Bronchial epithelial cell (primary cell): ENCODE data around the gene ZNF366. TPM values are rescaled to one million over a fixed set of nuclear protein-coding genes. Genes with fewer than 3 reads are reported as not detected.

Experiments
- DNase-seq: peaks from one replicate; pipeline ENCODE4 v3.0.0-alpha.2; 2010; ENCODE audit warnings: low read depth
- FAIRE-seq: peaks from 2 replicates; lab custom pipeline; 2011; peaks lifted over from hg19 to GRCh38; lab: Jason Lieb, UNC
- H3K27me3 ChIP-seq: 2 replicates; pipeline ENCODE4 v1.5.1; 2011; ENCODE audit warnings: low read length; ENCODE audit not compliant: control insufficient read depth, insufficient read depth
- H3K36me3 ChIP-seq: 2 replicates; pipeline ENCODE4 v1.5.1; 2011; ENCODE audit warnings: low read length; ENCODE audit not compliant: control insufficient read depth, insufficient read depth
- H3K4me3 ChIP-seq: 2 replicates; pipeline ENCODE4 v1.5.1; 2011; ENCODE audit warnings: mild to moderate bottlenecking, low read depth, low read length, control low read depth
- total RNA-seq: library from RNA; depleted of rRNA; stranded (reverse); fragments of >200 nt; gene quantifications from 2 replicates; pipeline ENCODE4 v1.2.1, GENCODE V29; 2014
- TF ChIP-seq, protein P1 (sequence below): IDR thresholded peaks from 2 replicates; pipeline ENCODE4 v1.5.1; 2011; ENCODE audit warnings: mild to moderate bottlenecking, moderate library complexity, low read length, control low read depth, inconsistent platforms; ENCODE audit not compliant: insufficient read depth, severe bottlenecking

ZNF366 gene
- total RNA-seq, 1 donor from 2014 or later = not detected

DNA sequence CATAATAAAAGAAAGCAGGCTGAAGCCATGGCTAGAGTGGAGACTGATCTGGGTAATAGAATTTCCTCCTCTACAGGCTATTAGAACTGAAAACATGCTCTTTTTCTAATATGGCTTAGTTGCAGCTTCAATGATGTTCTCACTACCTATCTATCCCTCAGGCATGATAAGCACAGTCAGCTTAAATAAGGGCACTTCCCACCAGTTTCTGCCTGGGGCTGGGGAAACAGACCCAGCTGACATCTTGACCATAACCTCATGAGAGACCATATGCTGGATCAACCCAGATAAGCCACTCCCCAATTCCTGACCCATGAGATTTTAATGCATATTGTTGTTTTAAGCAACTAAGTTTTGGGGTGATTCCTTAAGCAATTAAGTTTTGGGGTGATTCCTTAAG lies 81.2 kb downstream of the ZNF366 start:
- TF ChIP-seq, protein P1, sequence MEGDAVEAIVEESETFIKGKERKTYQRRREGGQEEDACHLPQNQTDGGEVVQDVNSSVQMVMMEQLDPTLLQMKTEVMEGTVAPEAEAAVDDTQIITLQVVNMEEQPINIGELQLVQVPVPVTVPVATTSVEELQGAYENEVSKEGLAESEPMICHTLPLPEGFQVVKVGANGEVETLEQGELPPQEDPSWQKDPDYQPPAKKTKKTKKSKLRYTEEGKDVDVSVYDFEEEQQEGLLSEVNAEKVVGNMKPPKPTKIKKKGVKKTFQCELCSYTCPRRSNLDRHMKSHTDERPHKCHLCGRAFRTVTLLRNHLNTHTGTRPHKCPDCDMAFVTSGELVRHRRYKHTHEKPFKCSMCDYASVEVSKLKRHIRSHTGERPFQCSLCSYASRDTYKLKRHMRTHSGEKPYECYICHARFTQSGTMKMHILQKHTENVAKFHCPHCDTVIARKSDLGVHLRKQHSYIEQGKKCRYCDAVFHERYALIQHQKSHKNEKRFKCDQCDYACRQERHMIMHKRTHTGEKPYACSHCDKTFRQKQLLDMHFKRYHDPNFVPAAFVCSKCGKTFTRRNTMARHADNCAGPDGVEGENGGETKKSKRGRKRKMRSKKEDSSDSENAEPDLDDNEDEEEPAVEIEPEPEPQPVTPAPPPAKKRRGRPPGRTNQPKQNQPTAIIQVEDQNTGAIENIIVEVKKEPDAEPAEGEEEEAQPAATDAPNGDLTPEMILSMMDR = no peak
- FAIRE-seq = no peak
- H3K4me3 ChIP-seq = no peak overlapping the region
- no peaks in the 10 kb centered on the region for H3K27me3 ChIP-seq
- H3K36me3 ChIP-seq = no peaks in the 10 kb centered on the region
- DNase-seq = no peak

DNA sequence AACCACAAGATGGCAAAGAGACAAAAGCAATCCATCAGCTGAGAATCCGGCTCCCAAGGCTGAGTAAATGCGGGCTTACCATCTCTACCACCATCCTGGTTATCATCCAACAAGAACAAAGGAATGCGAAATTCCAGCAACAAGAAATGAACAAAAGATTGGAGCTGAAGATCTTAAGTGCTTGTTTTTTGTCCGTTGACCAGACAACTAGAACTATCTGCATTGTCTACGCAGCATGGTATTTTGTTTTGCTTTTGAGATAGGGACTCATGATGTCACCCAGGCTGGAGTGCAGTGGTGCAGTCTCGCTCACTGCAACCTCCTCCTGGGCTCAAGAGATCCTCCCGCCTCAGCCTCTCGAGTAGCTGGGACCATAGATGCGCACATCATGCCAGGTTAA lies 88.9 kb downstream of the ZNF366 start:
- FAIRE-seq (no peak), DNase-seq (no peak)
- TF ChIP-seq, protein P1 = no peak
- H3K27me3 ChIP-seq = no peaks in the 10 kb centered on the region
- H3K4me3 ChIP-seq = no peak overlapping the region
- H3K36me3 ChIP-seq = no peaks in the 10 kb centered on the region

DNA sequence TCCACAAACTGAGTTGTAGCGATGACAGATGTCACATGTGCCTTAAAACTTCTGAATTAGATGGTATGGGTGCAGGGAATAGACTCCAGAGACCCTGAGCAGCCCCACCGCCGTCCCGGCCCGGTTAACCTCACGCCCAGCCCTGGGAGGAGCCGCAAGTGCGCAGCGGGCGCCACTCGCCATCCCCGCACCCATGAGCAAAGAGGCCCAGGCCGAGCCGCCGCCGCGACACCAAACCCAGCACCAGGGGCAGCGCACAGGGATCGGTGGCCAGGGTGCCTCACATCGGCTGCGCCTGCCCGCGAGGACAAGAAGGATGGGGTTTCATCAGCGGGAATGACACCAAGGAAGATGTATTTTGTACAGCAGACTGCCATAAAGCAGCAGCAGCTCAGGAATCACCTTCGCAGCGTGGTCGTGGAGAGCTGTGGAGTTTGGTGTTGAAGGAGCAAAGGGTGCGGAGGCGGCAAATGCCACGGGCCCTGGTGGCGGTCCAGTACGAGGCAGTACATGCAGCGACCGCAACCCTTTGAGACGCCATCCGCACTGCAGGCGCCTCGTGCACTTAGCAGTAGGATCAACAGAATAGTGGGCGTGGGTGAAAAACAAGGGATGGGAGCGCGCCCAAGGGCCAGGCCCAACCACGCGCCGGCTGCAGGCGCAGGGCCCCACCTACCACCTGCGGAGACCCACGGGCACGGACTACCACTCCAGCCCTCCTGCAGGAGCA lies 89.7 kb downstream of the ZNF366 start:
- Histone ChIP-seq H3K27me3 (no peaks in the 10 kb centered on the region), H3K4me3 (no peak overlapping the region), H3K36me3 (no peaks in the 10 kb centered on the region)
- no peak for FAIRE-seq
- TF ChIP-seq, protein P1 = no peak
- no peak for DNase-seq

DNA sequence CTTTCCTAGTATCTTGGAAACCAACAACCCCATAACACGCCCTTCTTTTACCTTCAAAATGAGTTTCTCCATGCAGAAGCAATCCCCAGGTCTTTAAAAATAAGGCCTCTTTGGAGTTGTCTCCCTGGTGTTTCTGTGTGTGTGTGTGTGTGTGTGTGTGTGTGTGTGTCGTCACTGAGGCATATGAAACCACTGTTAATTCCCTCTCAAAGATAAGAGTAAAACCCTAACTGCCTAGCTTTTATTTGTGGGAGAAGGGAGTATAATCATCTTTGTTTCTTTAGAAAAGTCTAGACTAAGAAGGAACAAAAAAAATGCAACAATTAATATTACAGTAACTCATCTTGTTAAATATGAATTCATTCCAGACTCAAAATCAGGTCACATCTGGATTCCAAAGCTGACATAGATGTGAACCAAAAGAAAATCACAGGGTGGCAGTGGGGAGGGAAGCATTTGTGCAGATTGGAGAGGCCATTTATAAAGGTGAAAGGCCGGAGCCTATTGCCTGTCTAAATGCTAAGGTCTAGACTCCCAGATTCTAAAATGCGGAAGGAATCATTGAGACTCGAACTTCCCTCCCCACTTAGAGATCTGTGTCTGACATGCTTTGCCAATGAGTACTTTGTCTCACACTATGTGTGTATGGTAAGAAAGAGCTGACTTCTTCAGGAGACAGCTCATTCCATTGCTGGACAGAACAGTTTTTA lies 91.4 kb downstream of the ZNF366 start:
- no peaks in the 10 kb centered on the region for H3K36me3 ChIP-seq
- DNase-seq (no peak), FAIRE-seq (no peak)
- H3K27me3 ChIP-seq = no peaks in the 10 kb centered on the region
- TF ChIP-seq, protein P1 = no peak
- no peak overlapping the region for H3K4me3 ChIP-seq

DNA sequence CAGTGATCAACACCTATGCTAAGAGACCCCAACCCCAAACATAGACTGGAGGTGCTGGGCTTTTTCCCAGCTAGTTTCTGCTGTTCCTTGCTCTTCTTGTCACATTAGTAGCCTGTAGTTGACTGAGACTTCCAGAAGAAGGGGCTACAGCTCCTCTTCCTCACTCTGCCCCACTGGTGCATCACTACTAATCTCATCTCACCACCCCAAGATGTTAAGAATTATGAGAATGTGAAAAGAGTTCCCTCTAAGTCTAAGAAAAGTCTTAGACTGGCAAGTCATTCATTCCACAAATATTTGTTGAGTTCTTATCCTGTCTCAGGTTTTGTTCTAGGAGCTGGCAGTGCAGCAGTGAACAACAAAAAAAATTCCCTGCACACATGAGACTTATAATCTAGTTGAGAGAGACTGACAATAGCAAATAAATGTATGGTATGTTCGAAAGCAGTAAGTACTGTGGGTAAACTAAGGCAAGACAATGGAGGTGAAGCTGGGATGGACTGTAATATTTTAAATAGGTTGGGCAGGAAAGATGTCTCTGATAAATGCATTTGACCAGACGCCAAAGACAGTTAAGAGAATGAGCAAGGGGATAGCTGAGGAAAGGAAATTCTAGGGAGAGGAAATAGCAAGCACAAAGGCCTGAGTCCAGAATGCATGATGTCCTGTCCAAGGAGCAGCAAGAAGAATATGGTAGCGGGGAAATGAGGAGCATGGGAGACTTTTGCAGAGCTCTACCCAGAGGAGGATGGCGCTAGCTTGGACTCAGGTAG lies 94.7 kb downstream of the ZNF366 start:
- TF ChIP-seq, protein P1 = no peak
- FAIRE-seq = no peak

More for the DNA sequence above, 94.7 kb downstream of the ZNF366 start:
- Histone ChIP-seq H3K36me3 (no peaks in the 10 kb centered on the region), H3K27me3 (no peaks in the 10 kb centered on the region), H3K4me3 (no peak overlapping the region)
- no peak for DNase-seq
